GM19455 (cell line): ENCODE data around the gene NKAIN2.
"Not testable (repeated sequence)": the region's sequence is repeated elsewhere in the genome, so short reads cannot be mapped to it uniquely, and the experiment has no call there.

Experiments
- ATAC-seq: cut with Tn5 transposase; IDR thresholded peaks from one replicate; pipeline ENCODE4 v1.9.1; 2021; ENCODE audit not compliant: unreplicated experiment

The NKAIN2 gene

GRCh38 chr6:124668028-124668427 lies 864.4 kb downstream of the NKAIN2 start:
- no peak for ATAC-seq

DNA sequence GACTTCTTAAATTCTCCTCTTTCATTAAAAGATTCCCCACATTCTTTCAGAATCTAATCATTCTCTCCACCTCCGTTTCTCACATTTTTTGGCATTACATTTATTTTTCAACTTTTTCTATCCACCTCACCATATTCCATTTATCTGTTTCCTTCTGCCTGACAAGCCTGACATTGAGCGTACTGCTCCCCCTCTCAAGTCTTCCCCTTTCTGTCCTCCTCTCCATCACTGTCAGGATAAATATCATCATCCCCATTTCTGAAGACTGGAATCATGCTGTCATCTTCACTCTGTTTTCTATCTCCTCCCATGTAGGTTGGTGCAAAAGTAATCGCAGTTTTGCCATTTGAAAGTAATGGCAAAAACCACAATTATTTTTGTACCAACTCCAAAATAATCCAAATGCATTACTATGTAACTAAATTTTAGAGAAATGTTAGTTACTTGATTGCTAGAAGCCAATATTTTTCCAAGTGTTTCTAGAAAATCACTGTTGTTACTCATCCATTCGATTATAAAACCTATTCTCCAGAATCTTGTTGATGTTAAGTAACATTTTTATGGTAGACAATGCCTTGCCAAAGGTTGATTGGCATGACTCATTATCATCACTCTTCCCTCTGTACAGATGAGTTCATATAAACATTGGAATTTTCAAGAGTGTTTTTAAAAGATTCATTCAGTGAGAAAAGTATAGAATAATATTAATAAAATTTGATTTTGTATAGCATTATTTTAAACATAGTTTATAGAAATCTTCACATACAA lies 866.2 kb downstream of the NKAIN2 start:
- no peak for ATAC-seq

GRCh38 chr6:124670801-124671200 lies 867.1 kb downstream of the NKAIN2 start:
- no peak for ATAC-seq

DNA sequence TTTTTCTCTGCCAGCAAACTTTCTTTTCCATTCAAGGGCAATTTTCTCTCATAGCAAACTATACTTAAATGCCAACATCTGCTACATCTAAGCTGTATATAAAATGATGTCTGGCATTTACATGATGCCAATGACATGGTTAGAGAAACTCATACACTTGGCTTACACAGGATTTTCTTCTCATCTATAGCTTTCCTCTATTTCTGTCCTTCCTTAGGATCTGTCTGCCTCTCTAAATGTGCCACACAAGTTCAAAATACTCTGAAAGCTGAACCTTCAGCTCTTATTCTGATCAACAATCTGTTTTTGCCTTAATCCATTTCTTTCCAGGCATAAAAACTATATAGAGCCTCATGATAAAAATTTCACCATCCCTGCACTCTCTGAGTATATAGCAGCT lies 867.7 kb downstream of the NKAIN2 start:
- ATAC-seq: no peak

DNA sequence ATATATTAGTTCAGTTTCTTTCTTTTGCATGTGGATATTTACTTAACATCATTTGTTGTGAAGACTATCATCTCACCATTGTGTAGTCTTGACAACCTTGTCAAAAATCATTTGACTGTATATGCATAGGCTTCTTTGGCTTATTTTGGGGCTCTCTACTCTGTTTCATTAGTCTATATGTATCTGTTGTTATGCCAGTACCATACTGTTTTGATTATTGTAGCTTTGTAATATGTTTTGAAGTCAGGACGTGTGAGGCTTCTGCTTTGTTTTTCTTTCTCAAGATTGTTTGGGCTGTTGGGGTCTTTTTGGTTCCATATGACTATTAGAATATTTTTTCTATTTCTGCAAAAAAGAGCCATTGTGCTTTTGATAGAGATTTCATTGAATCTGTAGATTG lies 870.4 kb downstream of the NKAIN2 start:
- ATAC-seq: no peak

GRCh38 chr6:124676033-124676432 lies 872.4 kb downstream of the NKAIN2 start:
- ATAC-seq: no peak

DNA sequence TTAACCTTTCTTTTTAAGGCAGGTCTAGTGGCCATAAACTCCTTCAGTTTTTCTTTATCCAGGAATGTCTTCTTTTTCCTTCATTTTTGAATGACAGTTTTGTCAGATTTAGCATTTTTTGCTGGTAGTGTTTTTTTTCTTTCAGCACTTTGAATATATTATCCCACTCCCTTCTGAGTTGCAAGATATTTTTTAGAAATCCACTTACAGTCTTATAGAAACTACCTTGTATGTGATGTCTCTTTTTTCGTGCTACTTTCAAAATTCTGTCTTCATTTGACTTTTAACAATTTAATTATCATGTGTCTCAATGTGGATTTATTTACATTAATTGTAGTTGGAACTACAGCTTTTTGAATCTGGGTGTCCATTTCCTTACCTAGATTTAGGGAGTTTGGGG lies 874.2 kb downstream of the NKAIN2 start:
- no peak for ATAC-seq

- ATAC-seq: no peak
Measured at GRCh38 chr6:124679387-124679786, 875.7 kb downstream of the NKAIN2 start.

DNA sequence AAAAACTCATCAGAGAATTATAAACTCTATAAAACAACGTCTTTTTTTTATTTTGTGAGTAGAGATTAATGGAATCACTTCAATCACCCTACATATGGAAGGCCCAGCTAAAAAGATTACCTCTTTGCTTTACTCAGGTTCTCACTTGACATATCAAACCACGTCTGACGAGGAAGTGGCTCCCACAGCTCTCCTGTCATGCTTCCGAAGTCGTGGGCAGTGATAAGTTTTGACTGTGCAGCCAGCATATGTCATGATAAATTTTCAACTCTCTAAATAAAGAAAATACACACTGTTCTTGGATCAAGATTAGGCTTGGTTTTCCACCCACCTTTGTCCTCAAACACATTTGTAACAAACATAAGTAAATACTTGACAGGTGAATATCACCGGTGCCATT lies 879.1 kb downstream of the NKAIN2 start:
- no peak for ATAC-seq

GRCh38 chr6:124683507-124683906 lies 879.8 kb downstream of the NKAIN2 start:
- no peak for ATAC-seq

GRCh38 chr6:124684621-124685020 lies 881.0 kb downstream of the NKAIN2 start:
- ATAC-seq: no peak

DNA sequence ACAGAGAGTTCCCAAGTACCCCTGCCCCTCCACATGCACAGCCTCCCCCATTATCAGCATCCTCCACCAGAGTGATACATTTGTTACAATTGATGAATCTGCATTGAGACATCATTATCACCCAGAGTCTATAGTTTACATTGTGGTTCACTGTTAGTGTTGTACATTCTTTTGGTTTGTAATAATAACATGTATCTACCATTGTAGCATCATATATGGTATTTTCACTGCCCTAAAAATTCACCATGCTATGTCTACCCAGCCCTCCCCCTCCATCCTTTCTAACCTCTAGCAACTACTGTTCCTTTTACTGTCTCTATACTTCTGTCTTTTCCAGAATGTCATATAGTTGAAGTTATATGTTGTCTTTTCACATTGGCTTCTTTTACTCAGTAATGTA lies 884.7 kb downstream of the NKAIN2 start:
- no peak for ATAC-seq

DNA sequence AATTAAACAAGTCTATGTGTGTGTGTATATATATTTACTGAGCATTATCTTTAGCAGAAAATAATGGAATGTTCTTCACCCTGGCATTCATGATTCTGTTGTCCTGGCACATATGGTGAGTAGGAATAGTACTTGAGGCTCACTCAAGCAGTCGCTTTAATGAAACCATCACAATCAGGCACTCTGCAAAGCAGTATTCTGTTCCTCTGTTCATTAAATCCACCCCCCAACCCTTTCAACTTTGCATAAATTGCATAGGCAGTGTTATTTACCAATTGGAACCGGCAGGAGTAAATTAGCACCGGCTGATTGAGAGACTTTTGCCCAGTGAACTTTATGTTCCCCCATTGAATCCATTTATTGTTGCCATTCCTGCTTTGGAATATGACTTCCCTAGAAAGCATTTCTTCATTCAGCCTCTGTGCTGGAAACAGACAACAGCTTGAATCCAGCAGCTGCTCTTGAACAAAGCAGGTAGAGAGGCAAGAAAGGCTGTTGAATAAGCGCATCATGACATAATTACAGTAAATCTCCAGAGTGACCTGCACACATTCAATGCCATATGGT lies 890.6 kb downstream of the NKAIN2 start:
- ATAC-seq: no peak

DNA sequence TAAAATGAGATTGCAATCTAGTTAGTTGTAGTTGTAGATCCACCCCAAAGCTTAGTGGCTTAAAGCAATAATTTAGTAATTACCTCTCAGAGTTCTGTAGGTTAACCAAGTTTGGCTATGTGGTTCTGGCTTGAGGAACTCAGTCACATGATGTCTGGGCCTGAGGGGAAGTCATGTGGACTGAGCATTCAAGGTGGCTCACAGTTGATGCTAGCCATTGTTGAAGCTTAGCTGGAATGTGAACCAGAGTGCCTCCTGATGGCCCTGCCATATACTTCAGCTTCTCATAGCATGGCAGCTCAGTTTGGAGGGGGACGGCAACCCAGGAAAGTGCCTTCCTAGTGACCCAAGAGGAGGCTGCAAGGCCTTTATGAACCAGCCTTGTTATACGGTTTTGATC lies 895.4 kb downstream of the NKAIN2 start:
- no peak for ATAC-seq

GRCh38 chr6:124703541-124703940 lies 899.9 kb downstream of the NKAIN2 start:
- ATAC-seq: no peak

DNA sequence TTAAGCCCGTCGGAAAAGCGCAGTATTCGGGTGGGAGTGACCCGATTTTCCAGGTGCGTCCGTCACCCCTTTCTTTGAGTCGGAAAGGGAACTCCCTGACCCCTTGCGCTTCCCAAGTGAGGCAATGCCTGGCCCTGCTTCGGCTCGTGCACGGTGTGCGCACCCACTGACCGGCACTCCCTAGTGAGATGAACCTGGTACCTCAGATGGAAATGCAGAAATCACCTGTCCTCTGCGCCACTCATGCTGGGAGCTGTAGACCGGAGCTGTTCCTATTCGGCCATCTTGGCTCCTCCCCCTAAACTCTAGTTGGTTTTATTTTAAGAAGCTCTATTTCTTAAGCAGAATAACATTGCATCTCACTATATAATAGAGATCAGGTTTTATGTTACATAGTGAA lies 908.9 kb downstream of the NKAIN2 start:
- ATAC-seq: not testable (repeated sequence)

DNA sequence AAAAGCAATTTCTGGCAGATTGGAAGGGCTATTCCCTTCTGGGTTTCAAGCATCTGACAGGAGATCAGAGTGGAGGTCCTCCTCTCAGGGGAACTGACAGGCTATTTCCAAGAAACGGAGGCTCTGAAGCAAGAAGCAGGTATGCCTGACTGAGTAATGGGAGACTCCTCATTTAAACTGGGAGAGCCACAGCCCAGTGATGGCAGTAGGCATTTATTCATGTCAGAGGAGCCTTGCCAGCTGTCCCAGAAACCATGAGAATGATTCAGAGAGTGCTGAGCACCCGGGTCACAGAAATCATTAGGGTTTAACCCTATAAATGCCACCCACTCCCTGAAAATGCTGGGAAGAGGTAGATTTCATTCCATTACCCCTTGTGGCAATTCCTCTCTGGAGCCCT lies 911.1 kb downstream of the NKAIN2 start:
- no peak for ATAC-seq

- no peak for ATAC-seq
Measured at GRCh38 chr6:124719913-124720312, 916.2 kb downstream of the NKAIN2 start.

DNA sequence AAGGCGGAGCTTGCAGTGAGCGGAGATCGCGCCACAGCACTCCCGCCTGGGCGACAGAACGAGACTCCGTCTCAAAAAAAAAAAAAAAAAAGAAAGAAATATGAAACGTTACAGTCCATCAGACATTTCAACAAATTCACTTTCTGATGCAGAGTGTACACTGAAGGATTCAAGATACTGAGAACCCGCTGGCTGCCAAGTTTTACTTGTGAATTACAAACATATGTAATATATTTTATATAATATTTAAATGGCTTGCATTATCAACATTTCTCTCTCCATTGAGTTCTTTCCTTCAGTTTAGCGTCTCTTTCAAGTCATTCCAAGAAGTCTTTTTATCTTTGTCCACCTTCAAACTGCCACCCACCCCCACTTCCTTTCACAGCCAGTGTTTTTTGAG lies 917.7 kb downstream of the NKAIN2 start:
- no peak for ATAC-seq

DNA sequence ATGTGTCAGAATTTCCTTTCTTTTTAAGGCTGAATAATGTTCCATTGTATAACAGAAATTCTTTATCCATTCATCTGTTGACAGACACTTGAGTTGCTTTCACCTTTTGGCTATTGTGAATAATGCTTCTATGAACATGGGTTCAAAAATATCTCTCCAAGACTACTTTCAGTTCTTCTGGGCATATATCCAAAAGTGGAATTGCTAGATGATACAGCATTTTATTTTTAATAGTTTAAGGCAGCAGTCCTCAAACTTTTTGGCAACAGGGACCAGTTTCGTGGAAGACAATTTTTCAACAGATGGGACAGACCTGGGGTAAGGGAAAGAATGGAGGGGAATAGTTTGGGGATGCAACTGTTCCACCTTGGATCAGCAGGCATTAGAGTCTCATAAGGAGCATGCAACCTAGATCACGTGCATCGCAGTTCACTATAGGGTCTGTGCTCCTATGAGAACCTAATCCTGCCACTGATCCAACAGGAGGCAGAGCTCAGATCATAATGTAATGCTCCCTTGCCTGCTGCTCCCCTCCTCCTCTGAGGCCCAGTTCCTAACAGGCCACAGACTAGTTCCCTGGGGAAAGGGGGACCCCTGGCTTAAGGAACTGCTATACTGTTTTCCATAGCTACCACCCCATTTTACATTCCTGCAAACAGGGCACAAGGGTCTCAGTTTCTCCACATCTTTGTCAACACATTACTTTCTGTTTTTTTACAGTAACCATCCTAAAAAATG lies 918.6 kb downstream of the NKAIN2 start:
- ATAC-seq: no peak

- no peak for ATAC-seq
Measured at GRCh38 chr6:124723671-124724070, 920.0 kb downstream of the NKAIN2 start.

GRCh38 chr6:124737804-124738203 lies 934.1 kb downstream of the NKAIN2 start:
- ATAC-seq: not testable (repeated sequence)
